Colonic mucosa (tissue), 4 donors: ENCODE measurements around the gene ADIRF. TPM values are rescaled to one million over a fixed set of nuclear protein-coding genes. Genes with fewer than 3 reads are reported as not detected.
"Not testable (repeated sequence)": the region's sequence is repeated elsewhere in the genome, so short reads cannot be mapped to it uniquely, and the experiment has no call there.

Experiments used
- DNase-seq: peaks from one replicate; pipeline ENCODE4 v3.0.0-alpha.2; 2020
- H3K27ac ChIP-seq: fragments of 200-600 bp; one replicate; pipeline ENCODE4 v1.8.0; 2021
- H3K27me3 ChIP-seq: fragments of 200-600 bp; one replicate; pipeline ENCODE4 v1.8.0; 2021
- H3K36me3 ChIP-seq: fragments of 200-600 bp; one replicate; pipeline ENCODE4 v1.8.0; 2021
- H3K4me1 ChIP-seq: fragments of 200-600 bp; one replicate; pipeline ENCODE4 v1.8.0; 2021; ENCODE audit warnings: mild to moderate bottlenecking
- H3K4me3 ChIP-seq: fragments of 200-600 bp; one replicate; pipeline ENCODE4 v1.8.0; 2021
- H3K9ac ChIP-seq, 2 donors: one replicate each; pipeline ENCODE4 v1.7.0; 2013; ENCODE audit warnings: control low read depth in 2 of 2, low read depth in 2 of 2, low read length in 2 of 2
- H3K9me3 ChIP-seq: fragments of 200-600 bp; one replicate; pipeline ENCODE4 v1.8.0; 2021
- intact Hi-C: fragments of 100-400 bp; cut with DNase I; formaldehyde crosslinking; loops from one replicate; pipeline ENCODE4 v1.14.1; 2022
- total RNA-seq, 2 donors: library from RNA; stranded (reverse); fragmentation: NEBNext Ultra II Directional in 1 of 2; extraction: Animal tissue kit (Norgen Biotek cat#: 25700) in 1 of 2; gene quantifications; one replicate each; pipeline ENCODE4 v1.2.1, GENCODE V29; 2021
- TF ChIP-seq, protein P1 (sequence below): fragments of 200-600 bp; IDR thresholded peaks from one replicate; pipeline ENCODE4 v1.8.0; 2022; ENCODE audit warnings: antibody characterized with exemption, mild to moderate bottlenecking
- donor health status: healthy.
- donor health status: DM: no; HTN: no; CAD: no.
- donor health status: DM: no; HTN: no; CAD: no.

The ADIRF gene
- total RNA-seq, 2 donors from 2014 or later, result 41.5 to 91.2 TPM

DNA sequence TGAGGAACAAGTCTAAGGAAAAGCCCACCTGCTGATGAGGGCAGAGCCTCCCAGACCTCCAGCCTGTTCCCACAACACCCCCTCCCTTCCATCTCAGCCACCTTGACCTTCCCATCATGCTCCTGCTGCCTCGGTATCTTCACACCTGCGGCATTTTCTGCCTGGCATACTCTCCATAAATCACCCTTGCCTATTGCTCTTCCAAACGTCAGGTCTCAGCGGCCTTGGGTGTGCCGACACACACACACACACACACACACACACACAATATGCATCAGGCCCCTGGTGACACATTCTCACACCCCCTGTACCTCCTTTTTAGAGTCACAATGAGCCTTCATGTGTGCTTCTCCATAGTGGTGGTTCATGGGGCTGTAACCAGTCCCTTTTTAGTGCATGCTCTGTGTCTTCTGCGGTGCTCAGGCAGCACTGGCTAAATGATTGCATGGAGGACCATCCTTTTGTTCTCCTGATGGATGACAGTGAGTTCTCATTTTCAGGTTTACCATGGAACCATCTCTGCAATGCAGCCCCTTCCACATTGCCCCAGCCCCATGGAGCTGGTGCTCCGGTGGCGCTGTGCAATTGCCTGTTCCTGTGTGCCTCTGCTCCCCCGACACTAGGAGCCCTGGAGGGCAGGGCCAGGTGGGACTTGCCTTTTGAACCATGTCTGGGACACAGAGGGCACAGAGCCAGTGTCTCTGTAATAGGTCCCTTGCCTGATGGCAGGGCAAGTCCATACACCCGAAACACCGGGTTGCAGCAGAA is 4.5 kb downstream of the ADIRF start:
- intact Hi-C loops, result loop anchor here (10.0 kb wide), 1 partner anchor 122 kb away; the partner anchor contains the start of genes GLUD1 and SHLD2
- Histone ChIP-seq H3K36me3 (no peaks in the 10 kb centered on the region), H3K27me3 (no peaks in the 10 kb centered on the region), H3K9me3 (no peaks in the 10 kb centered on the region), H3K4me3 (no peak overlapping the region), H3K4me1 (peaks cover 6% of the 10 kb centered on the region), H3K27ac (no peak overlapping the region), H3K9ac (no peak overlapping the region)
- TF ChIP-seq, protein P1, sequence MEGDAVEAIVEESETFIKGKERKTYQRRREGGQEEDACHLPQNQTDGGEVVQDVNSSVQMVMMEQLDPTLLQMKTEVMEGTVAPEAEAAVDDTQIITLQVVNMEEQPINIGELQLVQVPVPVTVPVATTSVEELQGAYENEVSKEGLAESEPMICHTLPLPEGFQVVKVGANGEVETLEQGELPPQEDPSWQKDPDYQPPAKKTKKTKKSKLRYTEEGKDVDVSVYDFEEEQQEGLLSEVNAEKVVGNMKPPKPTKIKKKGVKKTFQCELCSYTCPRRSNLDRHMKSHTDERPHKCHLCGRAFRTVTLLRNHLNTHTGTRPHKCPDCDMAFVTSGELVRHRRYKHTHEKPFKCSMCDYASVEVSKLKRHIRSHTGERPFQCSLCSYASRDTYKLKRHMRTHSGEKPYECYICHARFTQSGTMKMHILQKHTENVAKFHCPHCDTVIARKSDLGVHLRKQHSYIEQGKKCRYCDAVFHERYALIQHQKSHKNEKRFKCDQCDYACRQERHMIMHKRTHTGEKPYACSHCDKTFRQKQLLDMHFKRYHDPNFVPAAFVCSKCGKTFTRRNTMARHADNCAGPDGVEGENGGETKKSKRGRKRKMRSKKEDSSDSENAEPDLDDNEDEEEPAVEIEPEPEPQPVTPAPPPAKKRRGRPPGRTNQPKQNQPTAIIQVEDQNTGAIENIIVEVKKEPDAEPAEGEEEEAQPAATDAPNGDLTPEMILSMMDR, result no peak
- DNase-seq, result no peak

DNA sequence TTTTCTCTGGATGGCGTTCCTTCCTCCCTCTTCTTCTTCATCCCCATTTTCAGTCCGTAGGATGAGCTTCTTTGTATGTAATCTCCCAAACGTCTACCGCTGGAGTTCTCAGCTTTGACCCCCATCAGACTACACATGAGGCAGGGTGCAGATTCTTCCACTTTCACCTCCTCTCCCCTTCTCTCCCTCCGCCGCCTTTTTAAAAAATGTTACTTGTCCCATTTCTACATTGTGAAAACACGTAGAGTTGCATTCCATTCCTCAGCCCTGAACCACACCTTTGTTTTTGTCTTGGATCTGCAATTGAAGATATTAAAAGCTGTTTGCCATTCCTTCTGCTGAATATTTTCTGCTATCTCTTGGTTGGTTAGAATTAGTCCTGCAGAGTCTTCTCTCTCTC is 6.2 kb downstream of the ADIRF start:
- Histone ChIP-seq H3K4me1 (peaks cover 4% of the 10 kb centered on the region), H3K4me3 (no peak overlapping the region), H3K27me3 (no peaks in the 10 kb centered on the region), H3K9me3 (no peaks in the 10 kb centered on the region), H3K36me3 (no peaks in the 10 kb centered on the region), H3K27ac (no peak overlapping the region), H3K9ac (no peak overlapping the region)
- intact Hi-C loops, result loop anchor here (10.0 kb wide), 1 partner anchor 120 kb away; the partner anchor contains the start of genes GLUD1 and SHLD2
- DNase-seq, result no peak
- TF ChIP-seq, protein P1, result no peak

GRCh38 chr10:86976362-86977056 is 8.2 kb downstream of the ADIRF start:
- Histone ChIP-seq H3K4me3 (no peak overlapping the region), H3K9ac (no peak overlapping the region), H3K36me3 (no peaks in the 10 kb centered on the region), H3K4me1 (peaks cover 4% of the 10 kb centered on the region), H3K27me3 (no peaks in the 10 kb centered on the region), H3K27ac (no peak overlapping the region), H3K9me3 (no peaks in the 10 kb centered on the region)
- no peak for DNase-seq
- intact Hi-C loops, result loop anchor here (10.0 kb wide), 1 partner anchor 118 kb away; the partner anchor contains the start of genes GLUD1 and SHLD2
- TF ChIP-seq, protein P1, result no peak

DNA sequence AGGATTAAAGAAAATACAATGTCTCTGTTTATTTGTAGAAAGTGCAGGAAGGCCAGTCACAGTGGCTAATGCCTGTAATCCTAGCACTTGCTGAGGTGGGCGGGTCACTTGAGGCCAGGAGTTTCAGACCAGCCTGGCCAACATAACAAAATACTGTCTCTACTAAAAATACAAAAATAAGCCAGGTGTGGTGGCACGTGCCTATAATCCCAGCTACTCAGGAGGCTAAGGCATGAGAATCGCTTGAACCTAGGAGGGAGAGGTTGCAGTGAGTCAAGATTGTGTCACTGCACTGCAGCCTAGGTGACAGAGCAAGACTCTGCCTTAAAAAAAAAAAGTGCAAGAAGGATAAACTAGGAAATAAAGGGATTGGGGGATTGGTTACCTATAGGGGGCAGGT is 10.2 kb downstream of the ADIRF start:
- not testable (repeated sequence) for H3K9me3 ChIP-seq, H3K27me3 ChIP-seq, H3K4me3 ChIP-seq, DNase-seq, H3K9ac ChIP-seq, H3K4me1 ChIP-seq, H3K36me3 ChIP-seq, H3K27ac ChIP-seq
- intact Hi-C loops, result loop anchor here (10.0 kb wide), 1 partner anchor 116 kb away; the partner anchor contains the start of genes GLUD1 and SHLD2

GRCh38 chr10:86979296-86979818 is 11.1 kb downstream of the ADIRF start:
- Histone ChIP-seq H3K4me3 (no peak overlapping the region), H3K4me1 (no peaks in the 10 kb centered on the region), H3K9ac (no peak overlapping the region), H3K27me3 (no peaks in the 10 kb centered on the region), H3K9me3 (no peaks in the 10 kb centered on the region), H3K36me3 (no peaks in the 10 kb centered on the region), H3K27ac (no peak overlapping the region)
- TF ChIP-seq, protein P1, result no peak
- intact Hi-C loops, result loop anchor here (10.0 kb wide), 1 partner anchor 115 kb away; the partner anchor contains the start of genes GLUD1 and SHLD2
- no peak for DNase-seq
